ENCODE measurements around the gene KASH5. TPM values are rescaled to one million over a fixed set of nuclear protein-coding genes. Genes with fewer than 3 reads are reported as not detected.
A peak's percentile ranks its signal among the peaks of the same experiment; 100 is the strongest.

Gene KASH5
- total and polyA plus RNA-seq, 2 of the 4 experiments (the other 2 are of a cell fraction): not detected

GRCh38 chr19:49364083-49364737 is 23.8 kb upstream of the KASH5 start:
- Histone ChIP-seq H4K20me1 (ENCODE audit: insufficient read depth, low read length) (no peaks in the 10 kb centered on the region), H2BK5ac (ENCODE audit: low read depth, low read length, poor library complexity, severe bottlenecking) (no peak overlapping the region), H4K91ac (ENCODE audit: insufficient read depth, low read depth, low read length) (no peak overlapping the region), H3K79me1 (ENCODE audit: low read depth in 1 of 2, low read length in 2 of 2) (peaks cover 8 to 35% of the 10 kb centered on the region in 2 experiments), H3K9me3 (ENCODE audit: control insufficient read depth, insufficient read depth, low read length) (peaks cover 4% of the 10 kb centered on the region), H3K9me1 (ENCODE audit: insufficient read depth, low read length) (peaks cover 7% of the 10 kb centered on the region; the same call in 1 of the 2 replicates), H3K36me3 (ENCODE audit: control insufficient read depth, insufficient read depth, low read length) (peaks cover 5% of the 10 kb centered on the region), H3K4me2 (ENCODE audit: low read depth, low read length) (peak overlapping the region; percentile 41), H3K56ac (ENCODE audit: extremely low read depth, insufficient read depth, low read length) (no peak overlapping the region), H2BK15ac (ENCODE audit: low read depth, low read length) (no peak overlapping the region), H3K27ac (ENCODE audit: insufficient read depth, low read length) (peak overlapping the region; percentile 7; the same call in 1 of the 2 replicates), H3K4me1 (ENCODE audit: control insufficient read depth, insufficient read depth, low read length) (peaks cover 2% of the 10 kb centered on the region; the same call in 1 of the 2 replicates), H3K14ac (replicated peaks; ENCODE audit: low read depth, low read length) (no peak overlapping the region), H2BK20ac (ENCODE audit: low read depth, low read length) (no peak overlapping the region), H2BK120ac (ENCODE audit: low read depth, low read length) (no peak overlapping the region), H3K4ac (ENCODE audit: low read depth, low read length) (peak overlapping the region; percentile 42), H2AK9ac (replicated peaks; ENCODE audit: low read depth, low read length, poor library complexity) (peak overlapping the region; percentile 65), H2AFZ (replicated peaks; ENCODE audit: low read length, poor library complexity) (peak overlapping the region; percentile 94), H4K5ac (ENCODE audit: low read depth, low read length) (no peak overlapping the region), H3K9ac (ENCODE audit: low read depth, low read length) (no peak overlapping the region), H3K23ac (ENCODE audit: low read depth, low read length) (no peak overlapping the region), H3K4me3 (ENCODE audit: insufficient read depth, low read depth, low read length) (peak overlapping the region; percentile 22), H3K27me3 (ENCODE audit: control insufficient read depth, insufficient read depth, low read length) (no peaks in the 10 kb centered on the region), H3K18ac (ENCODE audit: low read depth, low read length) (no peak overlapping the region; the same call in 1 of the 2 replicates), H2AK5ac (ENCODE audit: low read depth, low read length) (0 out of 2 replicates have a peak overlapping the region, but pooled peaks have one; percentile 33), H4K8ac (ENCODE audit: low read depth in 2 of 2, low read length in 2 of 2) (peak overlapping the region in 1 of 2 experiments; percentile 72; a peak in 2 of 4 replicates)
- TF ChIP-seq BHLHE40 (IDR thresholded peaks at IDR 0.05; ENCODE audit: low read depth, low read length) (no peak), CEBPB (IDR thresholded peaks at IDR 0.05; ENCODE audit: low read depth, low read length) (no peak), MAZ (IDR thresholded peaks at IDR 0.05; ENCODE audit: borderline replicate concordance, low read depth, low read length) (no peak), CTCF (conservative IDR thresholded peaks at IDR 0.05; ENCODE audit: low read depth, low read length) (no peak), RFX5 (IDR thresholded peaks at IDR 0.05; ENCODE audit: low read depth, low read length) (no peak), MAFK (IDR thresholded peaks at IDR 0.05; ENCODE audit: low read depth, low read length) (no peak), NFE2L2 (IDR thresholded peaks at IDR 0.05; ENCODE audit: low read depth, low read length) (no peak), CHD1 (IDR thresholded peaks at IDR 0.05; ENCODE audit: low read depth, low read length) (no peak), MXI1 (IDR thresholded peaks at IDR 0.05; ENCODE audit: borderline replicate concordance, low read depth, low read length) (no peak), RCOR1 (IDR thresholded peaks at IDR 0.05; ENCODE audit: insufficient replicate concordance, low read length) (no peak), FOS (IDR thresholded peaks at IDR 0.05; ENCODE audit: low read depth, low read length) (no peak)
- dilution Hi-C loops (cut with HindIII; ENCODE audit: low sequenced_read_pairs, unreplicated experiment) (no loop called here), intact Hi-C loops (cut with micrococcal nuclease) (no loop called here), in situ Hi-C loops (cut with MboI; ENCODE audit: low sequenced_read_pairs) (no loop called here)
- 59% methylated on average over 5 of the region's 27 CpGs; no CpG with 5 or more reads in 1 of the 2 experiments for WGBS, 2 experiments (ENCODE audit: extremely low coverage in 2 of 2, insufficient read length in 1 of 2)
- DNase-seq: no peak
- CTCF ChIA-PET: no interaction called here
- no TSS peak for BruUV-seq (replicated peaks)
- POLR2A ChIA-PET (ENCODE audit: unreplicated experiment): no interaction called here
- no peak for ATAC-seq (ENCODE audit: low read depth)

Data from IMR-90 (cell line).